Activated CD4-positive, alpha-beta T cell treated with anti-CD3 and anti-CD28 coated beads for 36 hours (primary cell): Measurements from ENCODE around the gene ARHGEF12. TPM values are rescaled to one million over a fixed set of nuclear protein-coding genes. Genes with fewer than 3 reads are reported as not detected.

Experiments used
- ATAC-seq: fragments of 200-7000 bp; cut with Tn5 transposase; one replicate; pipeline ENCODE4 v1.10.0; 2021; ENCODE audit warnings: mild to moderate bottlenecking, moderate library complexity
- CTCF ChIA-PET: fragments of 350-600 bp; sonication (Branson Sonifier 250); formaldehyde crosslinking; loops from one replicate; lab custom pipeline; 2021; ENCODE audit warnings: antibody characterized with exemption; lab: Charles Lee
- POLR2A ChIA-PET: fragments of 350-600 bp; sonication (Branson Sonifier 250); formaldehyde crosslinking; loops from one replicate; lab custom pipeline; 2021; ENCODE audit warnings: antibody characterized with exemption, inconsistent platforms; lab: Charles Lee
- DNase-seq: peaks from one replicate; pipeline ENCODE4 v3.0.0-alpha.2; 2020
- H3K27ac Mint-ChIP-seq: one replicate; pipeline ENCODE4 v1.8.0; 2021; ENCODE audit warnings: mixed read lengths
- H3K27me3 Mint-ChIP-seq: one replicate; pipeline ENCODE4 v1.8.0; 2021; ENCODE audit warnings: mixed read lengths
- H3K36me3 Mint-ChIP-seq: one replicate; pipeline ENCODE4 v1.8.0; 2021; ENCODE audit warnings: low read depth, mixed read lengths
- H3K4me1 Mint-ChIP-seq: one replicate; pipeline ENCODE4 v1.8.0; 2021; ENCODE audit warnings: mixed read lengths
- H3K4me3 Mint-ChIP-seq: one replicate; pipeline ENCODE4 v1.8.0; 2021; ENCODE audit warnings: mild to moderate bottlenecking, moderate library complexity, mixed read lengths
- H3K9me3 Mint-ChIP-seq: one replicate; pipeline ENCODE4 v1.8.0; 2021; ENCODE audit warnings: low read depth, mixed read lengths
- intact Hi-C, 2 experiments: fragments of 100-400 bp; cut with DNase I in 1 of 2; cut with micrococcal nuclease in 1 of 2; formaldehyde crosslinking; loops; one replicate each; pipeline versions ENCODE4 v1.14.2 to v1.15.1; 2022 to 2024; cut with DNase I, micrococcal nuclease
- total RNA-seq, 2 experiments: library from RNA; stranded (reverse); gene quantifications; one replicate each; pipeline ENCODE4 v1.2.3, GENCODE V29; 2021

The ARHGEF12 gene, protein sequence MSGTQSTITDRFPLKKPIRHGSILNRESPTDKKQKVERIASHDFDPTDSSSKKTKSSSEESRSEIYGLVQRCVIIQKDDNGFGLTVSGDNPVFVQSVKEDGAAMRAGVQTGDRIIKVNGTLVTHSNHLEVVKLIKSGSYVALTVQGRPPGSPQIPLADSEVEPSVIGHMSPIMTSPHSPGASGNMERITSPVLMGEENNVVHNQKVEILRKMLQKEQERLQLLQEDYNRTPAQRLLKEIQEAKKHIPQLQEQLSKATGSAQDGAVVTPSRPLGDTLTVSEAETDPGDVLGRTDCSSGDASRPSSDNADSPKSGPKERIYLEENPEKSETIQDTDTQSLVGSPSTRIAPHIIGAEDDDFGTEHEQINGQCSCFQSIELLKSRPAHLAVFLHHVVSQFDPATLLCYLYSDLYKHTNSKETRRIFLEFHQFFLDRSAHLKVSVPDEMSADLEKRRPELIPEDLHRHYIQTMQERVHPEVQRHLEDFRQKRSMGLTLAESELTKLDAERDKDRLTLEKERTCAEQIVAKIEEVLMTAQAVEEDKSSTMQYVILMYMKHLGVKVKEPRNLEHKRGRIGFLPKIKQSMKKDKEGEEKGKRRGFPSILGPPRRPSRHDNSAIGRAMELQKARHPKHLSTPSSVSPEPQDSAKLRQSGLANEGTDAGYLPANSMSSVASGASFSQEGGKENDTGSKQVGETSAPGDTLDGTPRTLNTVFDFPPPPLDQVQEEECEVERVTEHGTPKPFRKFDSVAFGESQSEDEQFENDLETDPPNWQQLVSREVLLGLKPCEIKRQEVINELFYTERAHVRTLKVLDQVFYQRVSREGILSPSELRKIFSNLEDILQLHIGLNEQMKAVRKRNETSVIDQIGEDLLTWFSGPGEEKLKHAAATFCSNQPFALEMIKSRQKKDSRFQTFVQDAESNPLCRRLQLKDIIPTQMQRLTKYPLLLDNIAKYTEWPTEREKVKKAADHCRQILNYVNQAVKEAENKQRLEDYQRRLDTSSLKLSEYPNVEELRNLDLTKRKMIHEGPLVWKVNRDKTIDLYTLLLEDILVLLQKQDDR (N-terminal part only)
- 10 to 100 TPM; 14.3 to 14.5 TPM for total RNA-seq

DNA sequence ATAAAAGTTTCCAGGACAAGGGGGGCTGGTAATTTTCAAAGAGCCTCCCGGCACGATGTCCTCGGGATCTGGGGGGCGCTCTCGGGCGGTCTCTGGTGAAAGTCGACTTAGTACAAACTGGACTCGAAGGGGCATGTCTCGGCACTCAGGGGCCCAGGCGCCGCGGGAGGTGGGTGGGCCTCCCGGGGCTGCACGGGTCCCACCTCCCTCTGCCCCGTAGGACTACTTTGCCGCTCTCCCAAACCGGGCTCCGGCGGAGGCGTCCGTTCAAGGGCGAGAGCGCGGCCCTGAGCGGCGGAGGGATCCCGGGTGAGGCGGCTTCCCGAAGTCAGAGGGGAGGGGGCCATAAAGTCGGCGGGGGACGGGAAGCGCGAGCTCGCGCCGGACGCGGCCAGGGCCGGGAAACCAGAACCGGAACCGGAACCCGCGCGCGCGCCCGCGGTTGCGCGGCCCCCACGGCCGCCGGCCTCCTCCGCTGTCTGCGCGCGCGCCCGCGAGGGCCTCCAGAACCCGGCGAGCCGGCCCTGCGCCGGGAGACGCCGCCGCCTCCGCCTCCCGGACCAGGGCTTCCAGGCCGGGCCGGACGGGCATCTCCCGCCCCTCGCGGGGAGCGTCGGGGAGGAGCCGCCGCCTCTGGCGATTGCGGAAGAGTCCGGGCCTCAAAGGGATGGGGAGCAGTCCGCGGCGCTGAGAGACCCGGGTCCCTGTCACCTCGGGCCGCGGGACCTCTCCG lies at the start of gene ARHGEF12:
TSS of gene ARHGEF12 (plus strand) at position 506 of the 733 bp plus-strand sequence. CDS start 831 bp downstream, outside the sequence.
- intact Hi-C loops, result loop anchor here (2.0 to 10.0 kb wide), 9 partner anchors 96 to 956 kb away; partner anchors contain the start of genes GRIK4 (in 1 of the 2) and SC5D (in 1 of the 2)
- Mint-ChIP-seq H3K36me3 (no peaks in the 10 kb centered on the region), H3K27me3 (peaks cover 41% of the 10 kb centered on the region), H3K4me1 (peaks cover 29% of the 10 kb centered on the region), H3K9me3 (no peaks in the 10 kb centered on the region), H3K27ac (peak within 1 kb of the TSS; percentile 55), H3K4me3 (peak within 1 kb of the TSS; percentile 84)
- peak; percentile 91 for DNase-seq
- CTCF ChIA-PET, result interaction anchor here (0.7 to 2.5 kb wide), 7 partner anchors 12 to 348 kb away, joined by 3 to 10 read pairs (median 4); no protein-coding TSS in a partner anchor
- peak; percentile 70 for ATAC-seq
- POLR2A ChIA-PET, result no interaction called here

DNA sequence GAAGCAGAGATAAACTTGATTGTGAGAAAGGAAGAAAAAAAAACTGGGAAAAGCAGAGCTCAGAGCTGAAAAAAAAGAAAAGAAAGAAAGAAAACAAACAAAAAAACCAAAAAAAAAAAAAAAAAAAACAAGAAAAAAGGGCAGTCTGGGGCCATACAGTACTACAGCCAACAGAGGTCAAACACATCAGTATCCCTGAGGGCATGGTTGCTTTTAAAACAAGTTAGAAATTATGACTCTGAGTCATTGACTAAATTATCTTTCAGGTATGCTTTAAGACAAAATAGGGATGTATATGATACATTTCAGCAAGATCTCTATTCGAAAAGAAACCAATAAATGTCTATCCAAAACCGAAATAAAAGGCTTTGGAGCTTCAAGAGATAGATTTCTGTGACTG lies 48.2 kb upstream of the ARHGEF12 start:
- Mint-ChIP-seq H3K27me3 (peaks cover 22% of the 10 kb centered on the region), H3K9me3 (no peaks in the 10 kb centered on the region)

DNA sequence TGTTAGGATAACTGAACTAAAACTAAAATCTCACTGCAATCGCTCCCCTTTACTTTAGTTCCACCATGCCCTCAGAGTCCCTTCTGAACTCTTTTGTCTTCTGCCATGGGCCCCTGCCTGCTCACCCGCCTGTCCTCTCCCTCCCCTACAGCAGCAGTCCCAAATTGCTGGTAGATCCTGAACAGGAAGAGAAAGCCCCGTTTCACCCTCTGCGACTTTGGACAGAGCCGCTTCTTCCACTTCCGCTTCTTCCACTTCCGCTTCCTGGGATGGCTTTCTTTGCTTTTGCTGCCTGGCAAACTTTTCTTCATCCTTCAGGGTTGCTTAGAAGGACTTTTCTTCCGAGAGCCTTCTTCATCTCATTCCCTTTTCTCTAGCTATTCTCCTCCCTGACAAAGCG lies 46.8 kb upstream of the ARHGEF12 start:
- ATAC-seq, result no peak
- no peak overlapping the region for H3K4me3 Mint-ChIP-seq
- no peak for DNase-seq
- no peaks in the 10 kb centered on the region for H3K36me3 Mint-ChIP-seq
- intact Hi-C loops, result no loop called here
- peaks cover 25% of the 10 kb centered on the region for H3K27me3 Mint-ChIP-seq
- no peak overlapping the region for H3K27ac Mint-ChIP-seq
- no peaks in the 10 kb centered on the region for H3K9me3 Mint-ChIP-seq
- ChIA-PET POLR2A (no interaction called here), CTCF (interaction anchor here (0.5 to 3.5 kb wide), 6 partner anchors 9 to 278 kb away, joined by 3 to 15 read pairs (median 4); no protein-coding TSS in a partner anchor)
- no peaks in the 10 kb centered on the region for H3K4me1 Mint-ChIP-seq

More for the DNA sequence above, 48.2 kb upstream of the ARHGEF12 start:
- ATAC-seq (no peak), DNase-seq (no peak)
- Mint-ChIP-seq H3K36me3 (no peaks in the 10 kb centered on the region), H3K4me3 (no peak overlapping the region), H3K27ac (no peak overlapping the region), H3K4me1 (no peaks in the 10 kb centered on the region)
- POLR2A ChIA-PET, result interaction anchor here (0.6 kb wide), 1 partner anchor 119 kb away, joined by 11 read pairs; no protein-coding TSS in a partner anchor
- intact Hi-C loops, result no loop called here
- CTCF ChIA-PET, result interaction anchor here (0.7 to 3.5 kb wide), 5 partner anchors 12 to 645 kb away, joined by 3 to 15 read pairs (median 3); no protein-coding TSS in a partner anchor

DNA sequence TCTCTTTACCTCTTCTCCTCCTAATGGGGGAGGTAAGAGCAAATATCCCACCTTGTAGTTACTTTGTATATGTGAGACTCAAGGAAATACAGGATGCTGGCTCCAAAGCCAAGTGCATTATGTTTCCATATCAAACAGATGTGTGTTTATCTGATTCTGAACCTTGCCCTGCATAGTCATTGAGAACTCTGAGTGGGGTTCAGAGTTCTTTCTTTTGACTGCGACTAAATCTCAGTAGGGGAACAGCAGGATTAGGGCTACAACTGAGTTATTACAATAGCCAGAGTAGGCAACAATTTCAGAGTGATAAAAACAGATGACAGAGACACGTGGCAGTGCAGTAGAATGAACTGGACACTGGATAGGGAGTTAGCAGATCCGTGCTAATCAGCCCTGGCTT lies 45.3 kb upstream of the ARHGEF12 start:
- Mint-ChIP-seq H3K36me3 (no peaks in the 10 kb centered on the region), H3K4me3 (no peak overlapping the region), H3K27me3 (peaks cover 36% of the 10 kb centered on the region), H3K4me1 (no peaks in the 10 kb centered on the region), H3K27ac (no peak overlapping the region), H3K9me3 (no peaks in the 10 kb centered on the region)
- intact Hi-C loops, result no loop called here
- ChIA-PET CTCF (interaction anchor here (0.5 kb wide), 1 partner anchor 17 kb away, joined by 3 read pairs; no protein-coding TSS in a partner anchor), POLR2A (no interaction called here)
- no peak for ATAC-seq
- no peak for DNase-seq

DNA sequence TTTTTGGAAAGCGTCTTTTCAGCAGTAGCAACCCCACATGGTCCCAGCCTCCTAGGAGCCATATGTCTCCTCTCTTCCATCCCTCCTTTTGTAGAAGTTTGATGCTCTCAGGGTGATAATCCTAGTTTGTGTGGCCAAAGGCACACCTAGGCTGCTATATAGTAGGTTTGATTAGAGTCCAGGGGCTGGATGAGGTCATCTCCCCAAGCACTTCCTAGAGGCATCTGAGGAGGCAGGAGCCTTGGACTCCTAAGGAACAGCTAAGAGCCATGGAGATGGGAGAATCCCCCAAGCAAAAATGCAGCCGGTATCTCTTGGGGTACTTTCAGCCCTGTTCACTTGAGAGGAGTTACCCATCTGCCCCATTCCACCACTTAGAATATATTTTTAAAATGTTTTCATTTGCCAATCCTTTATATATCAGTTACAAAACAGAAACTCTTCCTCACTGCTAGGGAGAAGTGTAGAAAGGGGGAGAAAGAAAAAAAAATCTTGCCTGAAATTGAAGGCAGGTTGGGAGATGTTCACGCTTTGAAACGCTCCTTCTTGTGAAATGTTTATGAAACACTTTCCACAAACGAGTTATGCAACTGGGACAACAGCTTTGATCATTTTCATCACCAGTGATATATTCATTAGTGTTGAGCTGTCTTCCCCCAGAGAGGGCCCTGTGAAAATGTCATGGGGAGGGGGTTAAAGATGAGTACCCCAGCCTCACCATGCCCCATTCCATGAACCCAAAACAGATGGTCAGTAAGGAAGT lies 43.0 kb upstream of the ARHGEF12 start:
- DNase-seq (no peak), ATAC-seq (no peak)
- H3K4me1 Mint-ChIP-seq, result no peaks in the 10 kb centered on the region
- no peaks in the 10 kb centered on the region for H3K9me3 Mint-ChIP-seq
- intact Hi-C loops, result no loop called here
- CTCF ChIA-PET, result interaction anchor here (1.9 kb wide), 1 partner anchor 10 kb away, joined by 7 read pairs; no protein-coding TSS in a partner anchor
- H3K27me3 Mint-ChIP-seq, result peaks cover 45% of the 10 kb centered on the region
- H3K36me3 Mint-ChIP-seq, result no peaks in the 10 kb centered on the region
- POLR2A ChIA-PET, result no interaction called here
- no peak overlapping the region for H3K4me3 Mint-ChIP-seq
- no peak overlapping the region for H3K27ac Mint-ChIP-seq

DNA sequence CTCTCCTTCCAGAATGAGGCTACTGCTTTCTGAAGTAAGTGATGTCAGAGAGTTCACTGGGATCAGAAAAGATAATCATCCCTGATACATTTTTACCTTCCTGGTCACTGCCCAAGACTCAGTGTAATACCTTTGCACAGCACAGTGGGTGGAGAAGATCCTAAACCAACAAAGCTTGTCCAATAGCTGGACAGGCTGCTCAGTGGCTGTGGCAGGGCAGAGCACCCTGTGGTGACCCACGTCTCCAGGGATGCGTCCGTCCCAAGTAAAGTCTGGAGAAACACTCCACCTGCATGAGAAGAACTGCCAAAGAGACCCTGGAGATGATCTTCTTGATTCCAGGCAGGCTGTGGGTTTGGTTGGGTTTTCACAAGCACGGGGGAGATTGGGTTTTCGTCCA lies 42.1 kb upstream of the ARHGEF12 start:
- ChIA-PET POLR2A (no interaction called here), CTCF (interaction anchor here (0.7 to 1.9 kb wide), 2 partner anchors 9 to 57 kb away, joined by 3 to 7 read pairs; no protein-coding TSS in a partner anchor)
- peaks cover 47% of the 10 kb centered on the region for H3K27me3 Mint-ChIP-seq
- intact Hi-C loops, result no loop called here
- H3K36me3 Mint-ChIP-seq, result no peaks in the 10 kb centered on the region
- no peaks in the 10 kb centered on the region for H3K4me1 Mint-ChIP-seq
- H3K27ac Mint-ChIP-seq, result no peak overlapping the region
- no peaks in the 10 kb centered on the region for H3K9me3 Mint-ChIP-seq
- DNase-seq (no peak), ATAC-seq (no peak)
- no peak overlapping the region for H3K4me3 Mint-ChIP-seq

DNA sequence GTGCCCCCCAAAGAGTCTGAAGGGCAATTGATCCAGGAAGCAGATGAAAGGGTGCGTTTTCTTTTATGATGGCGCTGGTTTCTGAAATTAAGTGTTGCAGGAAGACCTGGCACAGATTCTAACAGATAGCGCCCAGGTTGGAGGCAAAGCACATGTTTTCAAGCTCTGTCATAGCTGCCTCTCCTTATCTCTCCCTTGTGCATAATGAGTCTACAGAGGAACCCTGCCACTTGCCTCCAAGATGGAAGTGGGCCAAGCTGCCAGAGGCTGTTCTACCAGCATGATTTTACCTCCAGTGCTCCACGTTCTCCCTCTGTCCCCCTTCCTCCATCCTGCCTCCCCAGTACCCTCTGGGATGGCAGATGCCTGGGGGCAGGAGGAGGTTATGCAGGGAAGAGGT lies 41.1 kb upstream of the ARHGEF12 start:
- H3K4me1 Mint-ChIP-seq, result no peaks in the 10 kb centered on the region
- no peak overlapping the region for H3K27ac Mint-ChIP-seq
- no peaks in the 10 kb centered on the region for H3K36me3 Mint-ChIP-seq
- no peaks in the 10 kb centered on the region for H3K9me3 Mint-ChIP-seq
- no peak for ATAC-seq
- H3K27me3 Mint-ChIP-seq, result peaks cover 43% of the 10 kb centered on the region
- DNase-seq, result no peak
- CTCF ChIA-PET, result no interaction called here
- intact Hi-C loops, result no loop called here
- POLR2A ChIA-PET, result no interaction called here
- H3K4me3 Mint-ChIP-seq, result no peak overlapping the region

DNA sequence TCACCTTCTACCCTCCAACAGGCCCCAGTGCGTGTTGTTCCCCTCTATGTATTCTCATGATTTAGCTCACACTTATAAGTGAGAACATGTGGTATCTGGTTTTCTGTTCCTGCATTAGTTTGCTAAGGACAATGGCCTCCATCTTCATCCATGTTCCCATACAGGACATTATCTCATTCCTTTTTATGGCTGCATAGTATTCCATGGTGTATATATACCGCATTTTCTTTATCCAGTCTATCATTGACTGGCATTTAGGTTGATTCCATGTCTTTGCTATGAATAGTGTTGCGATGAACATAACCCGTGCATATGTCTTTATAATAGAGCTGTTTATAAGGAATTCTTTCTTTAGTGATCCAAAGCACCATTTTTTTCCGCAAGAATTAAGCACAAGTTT lies 39.7 kb upstream of the ARHGEF12 start:
- no peak overlapping the region for H3K4me3 Mint-ChIP-seq
- no peaks in the 10 kb centered on the region for H3K36me3 Mint-ChIP-seq
- no peaks in the 10 kb centered on the region for H3K4me1 Mint-ChIP-seq
- POLR2A ChIA-PET, result no interaction called here
- CTCF ChIA-PET, result interaction anchor here (1.0 kb wide), 1 partner anchor 60 kb away, joined by 7 read pairs; no protein-coding TSS in a partner anchor
- ATAC-seq, result no peak
- DNase-seq, result no peak
- H3K27ac Mint-ChIP-seq, result no peak overlapping the region
- H3K27me3 Mint-ChIP-seq, result peaks cover 41% of the 10 kb centered on the region
- no peaks in the 10 kb centered on the region for H3K9me3 Mint-ChIP-seq
- intact Hi-C loops, result no loop called here

DNA sequence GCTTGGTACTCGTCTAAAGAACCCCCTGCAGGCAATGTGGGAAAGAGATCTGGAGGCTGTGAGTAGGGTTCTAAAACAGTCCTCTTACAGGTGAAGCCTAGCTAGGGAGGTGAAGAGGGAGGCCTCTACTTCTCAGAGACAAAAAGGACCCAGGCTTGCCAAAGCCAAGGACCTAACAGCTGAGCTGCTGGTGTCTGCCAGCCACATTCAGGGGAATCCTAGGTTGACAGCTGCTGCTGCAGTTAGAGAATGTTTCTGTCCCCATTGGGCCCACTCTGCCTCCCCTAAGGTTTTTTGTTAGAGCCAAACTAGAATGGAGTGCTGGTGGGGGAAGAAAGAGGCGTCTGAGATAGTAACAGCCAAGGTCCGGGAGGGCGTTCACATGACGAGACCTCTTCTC lies 37.8 kb upstream of the ARHGEF12 start:
- Mint-ChIP-seq H3K9me3 (no peaks in the 10 kb centered on the region), H3K27me3 (peaks cover 40% of the 10 kb centered on the region), H3K27ac (no peak overlapping the region), H3K36me3 (no peaks in the 10 kb centered on the region), H3K4me3 (no peak overlapping the region), H3K4me1 (no peaks in the 10 kb centered on the region)
- no peak for ATAC-seq
- ChIA-PET CTCF (interaction anchor here (0.7 to 8.7 kb wide), 4 partner anchors 9 to 74 kb away, joined by 3 to 164 read pairs (median 4); partner anchors contain the start of gene POU2F3), POLR2A (no interaction called here)
- DNase-seq, result no peak
- intact Hi-C loops, result no loop called here
